GM18951 (cell line): ENCODE measurements around the gene NSDHL.

Source experiments
- POLR2A ChIP-seq: IDR thresholded peaks from 4 replicates; pipeline ENCODE4 v1.6.1; 2011; ENCODE audit warnings: mild to moderate bottlenecking; ENCODE audit not compliant: insufficient read length, insufficient read depth; ENCODE audit errors: extremely low read depth
- in situ Hi-C: fragments of 300-500 bp; cut with MboI; formaldehyde crosslinking; loops from one replicate; pipeline ENCODE4 v1.12.0; 2022; ENCODE audit warnings: low sequenced_read_pairs, mixed read lengths, inconsistent platforms; ENCODE audit not compliant: unreplicated experiment

Gene NSDHL

DNA sequence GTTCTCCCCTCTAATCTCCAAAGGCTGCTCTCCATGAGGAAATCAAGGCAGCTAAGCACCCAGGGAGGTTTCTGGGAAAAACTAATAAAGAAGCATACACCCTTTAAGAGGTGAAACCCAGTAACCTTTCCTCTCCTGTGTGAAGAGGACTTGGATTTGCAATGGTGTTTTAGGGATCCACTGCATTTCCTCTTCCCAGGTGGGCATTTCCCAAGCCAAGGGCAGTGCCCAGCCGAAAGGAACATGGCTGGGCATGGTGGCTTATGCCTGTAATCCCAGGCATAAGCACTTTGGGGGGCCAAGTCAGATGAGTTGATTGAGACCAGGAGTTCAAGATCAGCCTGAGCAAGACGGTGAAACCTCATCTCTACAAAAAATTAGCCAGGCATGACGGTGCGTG, 61.6 kb downstream of the NSDHL start:
- no peak for TF ChIP-seq POLR2A
- in situ Hi-C loops: no loop called here

DNA sequence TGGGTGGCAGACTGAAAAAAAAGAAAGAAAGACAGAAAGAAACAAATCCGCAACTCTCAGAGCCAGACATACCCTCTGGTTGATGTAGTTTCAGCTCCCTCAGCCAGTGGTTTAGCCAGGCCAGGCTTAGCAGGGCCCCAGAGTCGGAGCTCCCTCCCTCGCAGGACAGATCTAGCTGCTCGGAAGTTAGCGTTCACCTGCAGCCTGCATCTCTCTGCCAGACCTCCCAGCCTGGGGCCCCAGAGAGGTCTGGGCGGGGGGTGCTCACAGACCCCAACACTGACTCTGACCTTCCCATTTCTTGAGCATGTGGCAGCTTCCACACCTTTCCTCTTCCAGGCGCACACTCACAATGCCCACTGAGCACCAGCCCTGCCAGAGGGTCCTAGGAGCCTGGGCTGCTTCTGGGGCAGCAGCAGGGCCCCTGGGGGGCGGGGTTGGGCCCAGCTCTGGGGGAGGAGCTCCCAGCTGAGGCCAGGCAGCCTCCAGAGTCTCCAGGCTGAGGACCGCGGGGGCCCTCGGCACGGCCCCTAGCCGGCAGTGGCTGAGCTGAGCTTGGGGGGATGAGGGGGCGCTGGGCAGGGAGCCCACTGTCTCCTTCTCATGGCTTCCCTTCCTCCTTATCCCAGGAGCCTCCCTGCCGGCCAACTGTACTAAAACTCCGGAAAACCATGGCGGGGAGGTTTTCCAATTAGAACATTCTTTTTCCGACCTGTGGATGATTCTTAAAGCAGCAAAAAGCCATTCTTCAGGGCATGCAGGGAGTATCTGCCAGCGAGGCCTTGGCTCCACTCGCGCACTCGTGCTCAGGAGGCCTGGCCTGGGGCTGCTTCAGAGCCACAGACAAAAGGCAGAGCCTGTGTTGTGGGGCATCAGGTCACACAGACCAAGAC, 62.4 kb downstream of the NSDHL start:
- in situ Hi-C loops: no loop called here

DNA sequence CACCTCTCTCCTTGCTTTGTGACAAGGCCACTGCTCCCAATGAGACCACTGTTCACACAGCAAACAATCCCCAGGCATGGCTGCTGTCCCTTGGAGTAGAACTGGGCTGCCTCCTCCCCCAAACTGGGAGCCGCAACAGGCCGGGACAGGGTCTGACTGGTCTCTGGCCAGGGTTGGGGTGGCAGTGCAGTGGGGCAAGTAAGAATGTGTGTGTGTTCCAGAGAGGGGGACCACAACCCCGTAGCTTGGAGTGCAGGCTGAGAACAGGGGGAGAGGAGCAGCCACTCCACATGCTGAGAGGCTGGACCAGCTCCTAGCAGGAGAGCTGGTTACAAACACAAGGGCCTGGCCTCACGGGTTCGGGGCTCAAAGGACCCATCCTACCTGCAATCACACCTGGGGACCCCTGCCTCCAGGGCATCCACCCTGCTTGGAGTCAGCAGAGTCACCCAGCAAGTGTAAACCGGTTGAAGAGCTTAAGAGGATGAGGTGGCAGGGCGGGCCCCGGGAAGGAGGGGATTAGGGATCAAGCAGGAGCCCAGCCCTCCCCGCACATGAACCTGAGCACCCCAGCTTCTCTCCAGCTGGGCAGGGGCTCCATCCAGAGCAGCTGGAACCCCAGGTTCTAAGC, 63.2 kb downstream of the NSDHL start:
- TF ChIP-seq POLR2A: no peak
- in situ Hi-C loops: no loop called here

More for the DNA sequence above, 62.4 kb downstream of the NSDHL start:
- no peak for TF ChIP-seq POLR2A

DNA sequence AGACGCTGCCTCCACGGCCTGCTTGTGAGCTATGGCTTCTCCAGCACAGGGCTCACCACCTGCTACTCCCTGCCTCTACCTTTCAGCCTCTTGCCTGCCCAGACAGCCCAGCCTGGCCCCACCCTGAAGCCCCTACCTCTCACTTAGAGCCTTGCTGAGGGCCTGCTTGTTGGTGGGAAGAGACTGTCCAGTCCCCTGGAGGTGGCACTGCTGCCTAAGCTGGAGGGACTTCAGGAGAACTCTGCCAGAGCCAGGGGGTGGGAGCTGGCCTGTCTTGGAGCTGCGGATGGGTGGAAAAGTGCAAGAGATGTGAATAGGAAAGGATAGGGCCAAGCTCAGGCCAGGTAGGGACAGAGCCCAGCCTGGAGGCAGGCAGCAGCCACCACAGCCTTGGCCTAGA, 64.3 kb downstream of the NSDHL start:
- no peak for TF ChIP-seq POLR2A
- in situ Hi-C loops: no loop called here

DNA sequence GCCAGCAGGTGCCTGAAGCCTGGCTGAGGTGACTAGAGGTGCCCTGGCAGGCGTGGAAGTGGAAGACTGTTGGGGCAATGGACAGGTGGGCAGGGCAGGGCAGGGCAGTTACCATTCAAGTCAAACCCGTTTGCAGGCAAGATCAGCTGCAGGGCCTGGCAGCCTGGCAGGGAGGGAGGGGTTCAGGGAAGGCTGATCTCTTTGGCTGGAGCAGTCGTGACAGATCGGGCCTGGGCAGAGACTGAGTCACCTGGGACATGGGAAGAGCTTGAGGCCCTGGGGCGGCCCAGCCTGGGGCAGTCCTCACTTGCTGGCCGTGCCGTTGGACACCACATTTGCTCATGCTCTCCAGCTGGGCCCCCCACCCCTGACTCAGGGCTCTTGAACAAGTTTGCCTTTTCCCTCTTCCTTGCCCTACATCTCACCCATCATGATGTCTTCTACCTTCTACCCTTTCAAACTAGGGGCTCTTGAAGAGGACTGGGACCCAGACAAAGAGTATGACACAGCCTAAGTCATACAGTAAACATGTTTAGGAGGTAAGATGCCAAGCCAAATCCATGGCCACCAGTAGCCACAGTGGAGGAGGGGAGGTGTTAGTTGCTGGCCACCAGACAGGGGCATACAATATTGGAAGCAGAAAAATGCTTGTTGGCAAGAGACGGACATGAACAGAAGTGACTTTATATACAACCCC, 65.0 kb downstream of the NSDHL start:
- no peak for TF ChIP-seq POLR2A
- in situ Hi-C loops: no loop called here

DNA sequence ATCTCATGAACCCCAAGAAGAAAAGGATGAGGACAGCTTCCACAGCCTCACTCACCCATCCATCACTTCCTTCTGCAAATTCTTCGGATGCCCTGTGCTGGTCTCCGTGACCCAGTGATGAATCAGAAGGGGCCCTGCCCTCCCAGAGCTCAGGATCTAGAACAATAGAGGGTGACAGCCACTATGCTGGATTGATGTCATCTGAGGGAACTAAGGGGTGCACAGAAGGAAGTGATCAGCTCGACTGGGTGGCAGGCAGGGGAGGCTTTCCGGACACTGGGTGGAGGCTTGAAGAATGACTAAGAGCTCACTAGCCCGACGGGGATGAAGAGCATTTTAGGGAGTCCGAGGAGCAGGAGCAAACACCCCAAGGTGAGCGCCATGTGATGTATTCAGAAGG, 65.6 kb downstream of the NSDHL start:
- in situ Hi-C loops: no loop called here
- no peak for TF ChIP-seq POLR2A

DNA sequence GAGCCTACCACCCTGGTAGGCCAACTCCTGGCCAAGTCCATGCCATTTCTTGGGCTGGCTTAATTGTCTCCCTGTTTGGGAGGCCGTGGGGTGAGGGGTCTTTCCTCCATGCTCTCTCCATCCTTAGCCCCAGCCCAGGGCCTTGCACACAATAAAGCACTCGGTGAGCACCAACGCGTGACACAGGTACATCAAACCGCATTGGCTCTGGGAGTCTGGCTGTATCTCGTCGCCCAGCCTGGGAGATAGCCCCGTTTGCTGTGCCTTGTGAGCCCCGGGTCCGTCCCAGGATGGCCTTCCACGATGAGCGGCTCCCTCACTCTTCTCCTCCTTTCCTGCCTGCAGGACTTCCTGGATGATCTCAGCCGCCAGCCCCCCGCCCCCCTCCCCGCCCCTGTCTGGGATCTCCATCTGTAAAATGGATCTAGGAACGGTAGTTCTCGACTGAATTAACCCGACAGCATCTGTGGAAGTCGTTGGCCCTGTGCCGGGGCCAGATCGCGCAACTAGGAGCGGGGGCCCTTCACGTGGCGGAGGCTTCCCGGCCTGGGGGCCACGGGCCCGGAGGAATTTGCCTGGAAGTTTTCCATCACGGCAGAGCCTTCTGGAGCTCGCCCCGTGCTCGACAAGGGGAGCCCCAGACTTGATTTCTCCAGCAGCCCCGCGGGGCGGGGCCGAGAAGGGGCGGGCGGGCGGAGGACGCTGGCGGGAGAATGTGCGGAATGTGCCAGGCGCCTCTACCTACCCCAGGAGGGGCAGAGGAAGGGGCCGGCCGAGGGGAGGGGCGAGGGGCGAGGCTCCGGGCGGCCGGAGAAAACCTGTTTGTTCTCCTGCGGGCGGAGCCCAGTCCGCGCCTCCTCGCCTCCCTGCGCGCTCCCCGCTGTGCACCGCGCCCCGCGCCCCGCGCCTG, 66.6 kb downstream of the NSDHL start, which contains the start of gene ZNF185:
Gene ZNF185 (plus strand): TSS at position 846 of the 910 bp plus-strand sequence. CDS start 16,423 bp downstream, outside the sequence.
- in situ Hi-C loops: no loop called here
- TF ChIP-seq POLR2A: no peak

DNA sequence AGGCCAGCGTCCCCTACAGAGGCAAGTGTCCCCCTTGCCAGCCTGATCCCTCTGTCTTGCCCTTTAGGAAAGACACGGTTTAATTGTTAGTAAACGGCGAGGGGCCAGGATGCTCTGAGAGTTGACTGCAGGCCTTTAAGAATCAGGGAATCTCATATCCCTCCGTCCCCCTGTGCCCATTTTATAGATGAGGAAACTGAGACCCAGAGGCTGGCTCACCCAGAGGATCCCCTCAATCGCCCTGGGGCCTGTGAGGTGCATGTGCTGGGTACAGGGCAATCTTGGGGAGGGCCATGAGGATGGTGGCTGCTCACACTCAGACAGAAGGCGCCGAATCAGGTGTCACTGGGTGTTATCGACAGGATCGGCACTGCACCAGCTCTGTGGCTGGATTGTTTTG, 67.6 kb downstream of the NSDHL start:
- TF ChIP-seq POLR2A: no peak
- in situ Hi-C loops: no loop called here

DNA sequence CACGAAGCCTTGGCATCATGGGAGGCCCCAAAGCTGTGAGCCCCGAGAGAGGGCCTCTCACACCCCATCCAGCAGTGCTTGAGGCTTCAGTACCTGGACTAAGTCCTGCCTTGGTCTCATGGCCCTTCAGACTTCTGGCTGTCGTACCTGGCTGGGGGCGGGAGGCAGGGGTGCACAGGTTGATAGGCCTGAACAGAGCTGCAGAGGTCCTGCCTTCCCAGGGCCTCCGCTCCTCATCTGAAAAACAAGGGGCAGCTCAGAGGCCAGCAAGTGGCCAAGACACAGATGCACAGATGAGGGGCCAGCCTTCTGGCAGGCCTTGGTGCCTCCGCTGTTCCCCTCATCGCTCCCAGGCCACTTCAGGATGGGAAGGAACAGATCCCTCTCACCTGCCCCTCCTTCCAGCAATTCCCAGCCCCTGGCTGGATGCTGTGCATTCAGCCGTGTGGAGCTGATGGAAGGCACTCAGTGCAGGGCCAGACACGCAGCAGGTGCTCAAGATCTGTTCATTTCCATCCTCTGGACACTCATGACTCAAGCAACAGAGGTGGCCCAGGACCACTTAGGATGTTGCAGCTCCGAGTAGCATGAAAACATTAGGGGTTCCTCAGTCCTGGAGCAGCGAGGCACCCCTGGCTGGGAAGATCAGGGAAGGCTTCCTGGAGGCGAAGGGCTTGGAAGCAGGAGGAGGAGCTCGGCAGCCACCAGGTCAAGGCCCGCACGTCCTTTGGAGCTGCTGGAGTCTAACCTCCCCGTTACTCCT, 68.4 kb downstream of the NSDHL start:
- no peak for TF ChIP-seq POLR2A
- in situ Hi-C loops: no loop called here

DNA sequence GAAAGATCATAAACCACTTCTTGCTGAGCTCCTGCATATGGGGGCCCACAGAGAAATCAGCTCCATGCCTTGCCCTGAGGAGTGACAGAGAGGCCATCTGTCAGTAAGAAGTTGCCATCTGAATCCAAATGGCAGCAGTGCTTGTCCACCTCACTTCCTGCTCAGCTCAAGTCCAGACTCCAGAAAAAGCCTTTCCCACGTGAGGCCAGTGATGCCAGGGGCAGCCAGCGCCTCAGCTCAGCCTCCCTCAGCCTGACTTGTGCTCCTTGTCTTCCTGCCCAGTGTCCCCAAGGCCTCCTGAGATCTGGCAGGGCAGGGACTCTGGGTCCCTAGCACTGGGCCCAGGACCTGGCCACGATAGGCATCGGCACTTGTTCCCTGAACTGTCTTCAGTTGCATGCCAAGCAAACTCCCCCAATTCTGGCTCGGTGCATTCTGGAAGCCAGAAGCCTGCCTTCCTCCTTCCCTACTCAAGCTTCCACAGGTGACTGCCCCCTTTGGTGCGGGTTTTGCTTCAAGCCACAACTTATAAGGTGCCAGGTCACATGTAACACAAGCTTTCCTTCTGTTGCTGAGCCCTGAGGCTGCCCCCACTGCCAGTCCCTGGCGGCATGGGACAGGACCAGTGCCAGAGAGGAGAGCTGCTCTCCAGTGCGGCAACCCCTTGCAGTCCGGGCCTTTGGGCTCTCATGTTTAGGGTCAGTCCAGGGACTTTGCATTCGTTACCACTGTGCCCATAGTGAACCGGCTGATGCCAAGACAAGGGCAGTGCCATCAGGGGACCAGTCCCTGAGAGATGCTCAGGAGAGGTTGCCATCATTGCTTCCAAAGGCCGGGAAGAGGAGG, 69.2 kb downstream of the NSDHL start:
- in situ Hi-C loops: no loop called here
- TF ChIP-seq POLR2A: no peak

DNA sequence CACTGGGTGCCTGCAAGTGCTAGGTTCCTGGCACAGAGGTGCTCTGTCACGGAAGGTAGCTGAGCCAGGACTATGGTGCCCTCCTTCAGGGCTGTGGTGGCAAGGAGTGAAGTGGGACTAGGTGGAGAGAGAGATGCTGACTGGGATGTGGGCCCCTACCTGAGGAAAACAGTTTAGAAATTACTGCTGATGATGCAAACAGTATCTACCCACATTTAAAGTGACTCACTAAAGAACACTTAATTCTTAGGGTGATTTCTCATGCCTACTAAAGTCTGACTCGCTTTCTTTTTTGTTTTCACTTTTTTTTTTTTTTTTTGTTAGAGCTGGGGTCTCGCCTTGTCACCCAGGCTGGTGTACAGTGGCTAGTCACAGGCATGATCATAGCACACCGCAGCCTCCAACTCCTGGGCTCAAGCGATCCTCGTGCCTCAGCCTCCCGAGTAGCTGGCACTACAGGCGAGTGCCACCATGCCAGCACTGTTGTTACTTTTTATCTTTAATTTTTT, 70.1 kb downstream of the NSDHL start:
- no peak for TF ChIP-seq POLR2A
- in situ Hi-C loops: no loop called here
